GM12878 (cell line): ENCODE measurements around the gene HNRNPAB. TPM values are rescaled to one million over a fixed set of nuclear protein-coding genes. Genes with fewer than 3 reads are reported as not detected.
A peak's percentile ranks its signal among the peaks of the same experiment; 100 is the strongest.

ENCODE experiments used
- ATAC-seq: fragments of 200-7000 bp; cut with Tn5 transposase; 3 replicates; pipeline ENCODE4 v1.9.1; 2020; ENCODE audit warnings: mild to moderate bottlenecking, moderate library complexity
- BruUV-seq: library from RNA; stranded (reverse); fragments of 400-500 nt; replicated peaks from 2 replicates; lab custom pipeline; 2021; lab: Mats Ljungman, UMichigan
- CTCF ChIA-PET: fragments of 300-600 bp; sonication (Branson Sonifier 250); formaldehyde crosslinking; extraction: SDS; loops from one replicate; lab custom pipeline; 2021; ENCODE audit warnings: inconsistent platforms; lab: Yijun Ruan, JAX
- POLR2A ChIA-PET: fragments of 350-600 bp; formaldehyde crosslinking; extraction: SDS; loops from one replicate; lab custom pipeline; 2021; ENCODE audit warnings: inconsistent platforms; lab: Charles Lee
- RAD21 ChIA-PET: fragments of 300-600 bp; sonication (Branson Sonifier 250); formaldehyde crosslinking; loops from one replicate; lab custom pipeline; 2023; ENCODE audit warnings: antibody characterized with exemption; ENCODE audit not compliant: unreplicated experiment; lab: Charles Lee
- SMC1A ChIA-PET: fragments of 300-600 bp; sonication (Branson Sonifier 250); formaldehyde crosslinking; loops from one replicate; lab custom pipeline; 2023; ENCODE audit not compliant: unreplicated experiment, uncharacterized antibody; lab: Charles Lee
- DNase-seq: peaks from one replicate; pipeline ENCODE4 v3.0.0-alpha.2; 2011; ENCODE audit warnings: low read depth, low spot score
- FAIRE-seq: peaks from 3 replicates; lab custom pipeline; 2011; peaks lifted over from hg19 to GRCh38; lab: Jason Lieb, UNC
- H2AFZ ChIP-seq: 2 replicates; pipeline ENCODE4 v1.6.0; 2011; ENCODE audit warnings: low read depth, low read length, control low read depth; ENCODE audit not compliant: control insufficient read depth
- H3K27ac ChIP-seq: 2 replicates; pipeline ENCODE4 v1.5.1; 2011; ENCODE audit warnings: control low read depth; ENCODE audit not compliant: control insufficient read depth, insufficient read depth
- H3K27me3 ChIP-seq, 2 experiments: replicated peaks in 1 of 2; 2 replicates each; pipeline versions ENCODE4 v1.6.0 to v1.6.1; 2011; ENCODE audit warnings: low read length in 1 of 2; ENCODE audit not compliant: control insufficient read depth in 2 of 2, insufficient read depth in 2 of 2
- H3K36me3 ChIP-seq, 2 experiments: 2 replicates each; pipeline ENCODE4 v1.5.1; 2011; ENCODE audit warnings: low read length in 1 of 2; ENCODE audit not compliant: control insufficient read depth in 2 of 2, insufficient read depth in 2 of 2
- H3K4me1 ChIP-seq: 2 replicates; pipeline ENCODE4 v1.6.1; 2011; ENCODE audit warnings: mild to moderate bottlenecking, low read length, moderate library complexity, mixed read lengths; ENCODE audit not compliant: control insufficient read depth, insufficient read depth
- H3K4me2 ChIP-seq: 2 replicates; pipeline ENCODE4 v1.6.0; 2011; ENCODE audit warnings: control low read depth; ENCODE audit not compliant: control insufficient read depth, insufficient read depth
- H3K4me3 ChIP-seq: fragments of 200-600 bp; sonication (generic); 2 replicates; pipeline ENCODE4 v1.5.1; 2016
- H3K79me2 ChIP-seq: 2 replicates; pipeline ENCODE4 v1.6.0; 2011; ENCODE audit warnings: low read length; ENCODE audit not compliant: control insufficient read depth, insufficient read depth
- H3K9ac ChIP-seq: 2 replicates; pipeline ENCODE4 v1.8.0; 2011; ENCODE audit warnings: low read length, control low read depth, mixed read lengths; ENCODE audit not compliant: control insufficient read depth, insufficient read depth
- H3K9me3 ChIP-seq: replicated peaks from 3 replicates; pipeline ENCODE4 v1.5.1; 2011; ENCODE audit warnings: mild to moderate bottlenecking, low read length; ENCODE audit not compliant: control insufficient read depth, insufficient read depth
- H4K20me1 ChIP-seq: 2 replicates; pipeline ENCODE4 v1.6.0; 2011; ENCODE audit not compliant: control insufficient read depth, insufficient read depth
- DPF2 ChIP-seq: fragments of 450-650 bp; IDR thresholded peaks from 2 replicates; pipeline ENCODE4 v1.6.1; 2017; ENCODE audit warnings: mild to moderate bottlenecking
- FOXM1 ChIP-seq: IDR thresholded peaks from 2 replicates; pipeline ENCODE4 v1.6.1; 2012; ENCODE audit warnings: low read depth, mild to moderate bottlenecking, inconsistent platforms, low read length, moderate library complexity
- HCFC1 ChIP-seq: fragments of 150-350 bp; IDR thresholded peaks from 2 replicates; pipeline ENCODE4 v1.6.1; 2014; ENCODE audit warnings: low read length
- IKZF1 ChIP-seq: fragments of 450-650 bp; conservative IDR thresholded peaks from 2 replicates; pipeline ENCODE4 v1.6.1; 2017; ENCODE audit warnings: antibody characterized with exemption, mild to moderate bottlenecking
- KDM1A ChIP-seq: fragments of 200-600 bp; sonication (generic); IDR thresholded peaks from 2 replicates; pipeline ENCODE4 v1.6.1; 2016; ENCODE audit warnings: borderline replicate concordance
- LARP7 ChIP-seq: fragments of 450-650 bp; IDR thresholded peaks from 2 replicates; pipeline ENCODE4 v1.6.1; 2017; ENCODE audit warnings: mild to moderate bottlenecking
- NR2F1 ChIP-seq: fragments of 450-650 bp; conservative IDR thresholded peaks from 2 replicates; pipeline ENCODE4 v1.6.1; 2017; ENCODE audit warnings: mild to moderate bottlenecking
- POLR2AphosphoS2 ChIP-seq: IDR thresholded peaks from 2 replicates; pipeline ENCODE4 v1.6.1; 2011; ENCODE audit warnings: low read depth, mild to moderate bottlenecking, low read length, improper control_type of control experiment, moderate library complexity
- POLR2AphosphoS5 ChIP-seq: IDR thresholded peaks from 2 replicates; pipeline ENCODE4 v1.6.1; 2011; ENCODE audit warnings: mild to moderate bottlenecking, low read length, inconsistent platforms
- RELA ChIP-seq: fragments of 450-650 bp; IDR thresholded peaks from 2 replicates; pipeline ENCODE4 v1.8.0; 2014; ENCODE audit warnings: borderline replicate concordance; ENCODE audit not compliant: partially characterized antibody
- SP1 ChIP-seq: IDR thresholded peaks from one replicate; pipeline ENCODE4 v1.6.1; 2011; ENCODE audit warnings: low read depth, low read length
- YY1 ChIP-seq: IDR thresholded peaks from 2 replicates; pipeline ENCODE4 v1.6.1; 2011; ENCODE audit warnings: low read depth, mild to moderate bottlenecking, low read length
- ZNF274 ChIP-seq: IDR thresholded peaks from one replicate; pipeline ENCODE4 v1.8.0; 2011; ENCODE audit not compliant: insufficient read length, insufficient read depth
- ZNF687 ChIP-seq: fragments of 450-650 bp; IDR thresholded peaks from 2 replicates; pipeline ENCODE4 v1.6.1; 2017; ENCODE audit warnings: mild to moderate bottlenecking, moderate library complexity
- WGBS: methylation state at CpG from one replicate; pipeline ENCODE4 v1.1.6; 2016; ENCODE audit warnings: low lambda C conversion rate; ENCODE audit not compliant: insufficient replicate concordance, insufficient coverage; ENCODE audit errors: missing lambda C conversion rate; 5-methylcytosine and 5-hydroxymethylcytosine counted together
- in situ Hi-C: fragments of 300-500 bp; cut with MboI; formaldehyde crosslinking; loops from 9 replicates; pipeline ENCODE4 v1.14.3; 2018; ENCODE audit warnings: mixed read lengths
- intact Hi-C: fragments of 100-400 bp; cut with micrococcal nuclease; formaldehyde crosslinking; loops from one replicate; pipeline ENCODE4 v1.14.2; 2022; ENCODE audit not compliant: unreplicated experiment
- polyA plus RNA-seq, 11 experiments: library from polyadenylated mRNA; depleted of rRNA in 4 of 11; unstranded in 6 of 11; stranded (reverse) in 5 of 11; fragments of >200 nt; fragmentation: Nextera tagmentation in 4 of 11; fragmentation: Illumina TruSeq in 1 of 11; extraction: Ambion mirVana in 4 of 11; extraction: Trizol in 1 of 11; gene quantifications; 1 replicate in 1 of 11; 2 replicates in 10 of 11; pipeline versions ENCODE4 v1.2.1 to v1.2.3, GENCODE V29; 2011 to 2016; ENCODE audit warnings: inconsistent platforms in 2 of 11, missing spikeins in 2 of 11, low read depth in 1 of 11
- total RNA-seq, 4 experiments: library from RNA; depleted of rRNA in 3 of 4; stranded (reverse); fragments of >200 nt in 3 of 4; fragmentation: Illumina TruSeq in 1 of 4; extraction: Trizol in 1 of 4; gene quantifications; 2 replicates each; pipeline versions ENCODE4 v1.2.1 to v1.2.3, GENCODE V29; 2013 to 2021
- TF ChIP-seq, protein P1 (sequence below): IDR thresholded peaks from 2 replicates; pipeline ENCODE4 v1.6.1; 2011; ENCODE audit warnings: borderline replicate concordance, low read depth, mild to moderate bottlenecking, moderate library complexity, low read length; ENCODE audit not compliant: insufficient read depth, poor library complexity, severe bottlenecking
- TF ChIP-seq, protein P2 (sequence below): fragments of 150-350 bp; IDR thresholded peaks from 2 replicates; pipeline ENCODE4 v1.6.1; 2014; ENCODE audit warnings: mild to moderate bottlenecking, low read depth, low read length

The HNRNPAB gene
- total and polyA plus RNA-seq, 10 of the 15 experiments (the other 5 are each of a cell fraction or from before 2014, with no cell fraction given) = 42.3 to 330 (median 230) TPM

DNA sequence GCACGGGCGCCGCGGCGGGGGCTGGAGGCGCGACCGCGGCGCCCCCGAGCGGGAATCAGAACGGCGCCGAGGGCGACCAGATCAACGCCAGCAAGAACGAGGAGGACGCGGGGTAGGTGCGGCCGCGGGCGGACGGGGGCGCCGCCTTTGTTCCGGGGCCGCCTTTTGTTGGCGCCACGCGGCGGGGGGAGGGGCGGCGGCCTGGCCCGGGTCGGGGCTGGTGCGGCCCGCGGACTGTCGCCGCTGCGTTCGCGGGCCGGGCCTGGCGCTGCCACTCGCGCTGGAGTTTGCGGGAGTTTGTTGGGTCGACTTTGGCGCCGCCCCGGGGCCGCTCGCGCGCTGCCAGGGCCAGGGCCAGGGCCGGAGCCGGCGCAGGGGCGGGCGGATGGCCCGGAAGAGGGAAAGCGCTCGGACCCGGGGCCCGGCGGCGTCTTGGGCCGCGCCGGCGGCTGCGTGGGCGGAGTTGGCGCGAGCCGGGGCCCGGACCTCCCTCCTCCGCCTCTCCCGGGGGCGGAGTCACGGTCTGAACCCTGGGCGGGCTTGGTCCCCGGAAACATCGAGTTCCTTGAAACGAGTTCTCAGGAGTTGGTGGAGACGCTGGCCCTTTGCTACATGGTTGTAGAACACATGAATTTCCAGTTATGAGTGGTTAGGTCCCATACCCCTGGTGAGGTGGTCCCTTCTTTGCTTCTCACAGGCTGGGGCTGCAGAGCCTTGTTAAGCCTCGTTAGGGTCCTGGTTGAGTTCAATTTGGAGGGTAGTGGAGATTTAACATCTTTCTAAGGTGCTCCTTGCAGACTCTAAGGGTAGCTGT lies 809 bp downstream of the HNRNPAB start:
- SMC1A ChIA-PET = interaction anchor here (1.1 to 1.3 kb wide), 3 partner anchors 11 to 27 kb away, joined by 3 to 4 read pairs (median 3); partner anchors contain the start of gene PHYKPL
- DNase-seq (no peak), FAIRE-seq (peak; percentile 52), ATAC-seq (peak; percentile 73)
- peak overlapping the region; percentile 67 for H3K27ac ChIP-seq
- peaks cover 15% of the 10 kb centered on the region for H3K4me1 ChIP-seq
- H3K4me3 ChIP-seq = peak overlapping the region; percentile 97
- in situ Hi-C loops = no loop called here
- BruUV-seq = no TSS peak
- H3K9ac ChIP-seq = peak overlapping the region; percentile 84
- H3K4me2 ChIP-seq = peak overlapping the region; percentile 88
- CTCF ChIA-PET = interaction anchor here (1.1 to 2.8 kb wide), 4 partner anchors 9 to 129 kb away, joined by 3 to 12 read pairs (median 4); no protein-coding TSS in a partner anchor
- H3K9me3 ChIP-seq = no peaks in the 10 kb centered on the region
- peaks cover 27 to 42% of the 10 kb centered on the region in 2 experiments for H3K36me3 ChIP-seq
- no peak overlapping the region for H2AFZ ChIP-seq
- H3K27me3 ChIP-seq = no peaks in the 10 kb centered on the region
- intact Hi-C loops = no loop called here
- under 1% methylated on average over 48 of the region's 90 CpGs for WGBS
- RAD21 ChIA-PET = no interaction called here
- H4K20me1 ChIP-seq = peaks cover 24% of the 10 kb centered on the region
- H3K79me2 ChIP-seq = peaks cover 58% of the 10 kb centered on the region
- POLR2A ChIA-PET = interaction anchor here (0.5 to 1.5 kb wide), 6 partner anchors 11 to 1177 kb away, joined by 3 to 13 read pairs (median 5); partner anchors contain the start of gene PHYKPL
- peak; percentile 47; the same call in 1 of the 2 replicates for TF ChIP-seq IKZF1
- peak; percentile 42; the same call in 1 of the 2 replicates for TF ChIP-seq NR2F1
- no peak for TF ChIP-seq KDM1A
- TF ChIP-seq ZNF687 = peak; percentile 24; the same call in 1 of the 2 replicates
- TF ChIP-seq LARP7 = peak; percentile 71
- TF ChIP-seq ZNF274 = no peak
- TF ChIP-seq, protein P1, sequence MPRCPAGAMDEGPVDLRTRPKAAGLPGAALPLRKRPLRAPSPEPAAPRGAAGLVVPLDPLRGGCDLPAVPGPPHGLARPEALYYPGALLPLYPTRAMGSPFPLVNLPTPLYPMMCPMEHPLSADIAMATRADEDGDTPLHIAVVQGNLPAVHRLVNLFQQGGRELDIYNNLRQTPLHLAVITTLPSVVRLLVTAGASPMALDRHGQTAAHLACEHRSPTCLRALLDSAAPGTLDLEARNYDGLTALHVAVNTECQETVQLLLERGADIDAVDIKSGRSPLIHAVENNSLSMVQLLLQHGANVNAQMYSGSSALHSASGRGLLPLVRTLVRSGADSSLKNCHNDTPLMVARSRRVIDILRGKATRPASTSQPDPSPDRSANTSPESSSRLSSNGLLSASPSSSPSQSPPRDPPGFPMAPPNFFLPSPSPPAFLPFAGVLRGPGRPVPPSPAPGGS = peak; percentile 51
- peak; percentile 24; the same call in 1 of the 2 replicates for TF ChIP-seq POLR2AphosphoS2
- TF ChIP-seq, protein P2, sequence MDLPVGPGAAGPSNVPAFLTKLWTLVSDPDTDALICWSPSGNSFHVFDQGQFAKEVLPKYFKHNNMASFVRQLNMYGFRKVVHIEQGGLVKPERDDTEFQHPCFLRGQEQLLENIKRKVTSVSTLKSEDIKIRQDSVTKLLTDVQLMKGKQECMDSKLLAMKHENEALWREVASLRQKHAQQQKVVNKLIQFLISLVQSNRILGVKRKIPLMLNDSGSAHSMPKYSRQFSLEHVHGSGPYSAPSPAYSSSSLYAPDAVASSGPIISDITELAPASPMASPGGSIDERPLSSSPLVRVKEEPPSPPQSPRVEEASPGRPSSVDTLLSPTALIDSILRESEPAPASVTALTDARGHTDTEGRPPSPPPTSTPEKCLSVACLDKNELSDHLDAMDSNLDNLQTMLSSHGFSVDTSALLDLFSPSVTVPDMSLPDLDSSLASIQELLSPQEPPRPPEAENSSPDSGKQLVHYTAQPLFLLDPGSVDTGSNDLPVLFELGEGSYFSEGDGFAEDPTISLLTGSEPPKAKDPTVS = no peak
- TF ChIP-seq YY1 = peak; percentile 16; the same call in 1 of the 2 replicates
- peak; percentile 38 for TF ChIP-seq DPF2
- TF ChIP-seq HCFC1 = no peak
- peak; percentile 32 for TF ChIP-seq RELA
- no peak for TF ChIP-seq FOXM1
- TF ChIP-seq SP1 = peak; percentile 34
- TF ChIP-seq POLR2AphosphoS5 = peak; percentile 30; the same call in 1 of the 2 replicates
